ENCODE data around the gene ADGRL1. TPM values are rescaled to one million over a fixed set of nuclear protein-coding genes. Genes with fewer than 3 reads are reported as not detected.
"Not testable (repeated sequence)": the region's sequence is repeated elsewhere in the genome, so short reads cannot be mapped to it uniquely, and the experiment has no call there.

ADGRL1 gene
- total RNA-seq, 2 experiments from 2014 or later, result 22.2 to 23.9 TPM

DNA sequence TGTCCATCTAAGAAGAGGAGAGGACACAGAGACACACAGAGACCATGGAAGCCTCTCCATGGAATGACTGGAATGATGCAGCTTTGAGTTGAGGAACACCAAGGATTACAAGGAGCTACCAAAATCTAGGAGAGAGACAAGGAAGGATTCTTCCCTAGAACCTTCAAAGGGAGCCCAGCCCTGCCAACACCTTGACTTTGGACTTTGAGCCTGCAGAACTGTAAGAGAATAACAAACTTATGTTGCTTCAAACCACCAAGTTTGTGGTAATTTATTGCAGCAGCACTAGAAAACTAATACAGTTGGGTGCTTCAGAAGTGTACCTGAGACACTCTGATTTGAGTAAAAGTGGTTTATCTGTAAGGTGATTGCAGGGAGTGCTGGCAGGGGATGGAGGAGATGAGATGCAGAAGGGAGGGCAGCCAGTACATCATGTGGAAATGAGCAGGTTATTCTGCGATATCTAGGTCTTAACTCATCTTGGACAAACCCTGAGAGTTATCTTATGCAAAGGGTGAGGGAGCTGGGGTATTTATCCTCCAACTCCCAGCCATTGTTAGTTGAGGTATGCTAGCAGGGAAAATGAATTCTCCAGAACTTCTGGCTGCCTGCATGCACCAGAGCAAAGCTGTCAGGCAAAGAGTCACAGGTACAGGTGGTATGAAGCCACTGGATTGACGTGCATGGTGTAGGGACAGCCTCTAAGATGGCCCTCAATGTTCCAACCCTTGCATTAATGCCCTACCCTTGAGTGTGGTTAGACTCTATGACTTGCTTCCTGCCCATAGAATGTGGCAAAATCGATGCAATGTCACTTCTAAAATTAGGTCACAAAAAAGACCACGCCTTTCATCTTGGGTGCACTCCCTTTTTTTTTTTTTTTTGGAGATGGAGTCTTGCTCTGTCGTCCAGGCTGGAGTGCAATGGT is 31.3 kb upstream of the ADGRL1 start:
- Mint-ChIP-seq H3K27me3 (no peaks in the 10 kb centered on the region), H3K36me3 (ENCODE audit: low read depth) (no peaks in the 10 kb centered on the region), H3K4me3 (no peak overlapping the region), H3K4me1 (ENCODE audit: low read depth) (no peaks in the 10 kb centered on the region), H3K9me3 (no peaks in the 10 kb centered on the region), H3K27ac (no peak overlapping the region)
- H3K4me3 ChIP-seq (ENCODE audit: low read length), result no peak overlapping the region
- ChIA-PET CTCF (interaction anchor here (0.7 to 1.0 kb wide), 2 partner anchors 20 to 169 kb away, joined by 3 read pairs; no protein-coding TSS in a partner anchor), POLR2A (no interaction called here)
- H3K36me3 ChIP-seq (ENCODE audit: insufficient read depth, low read length), result no peaks in the 10 kb centered on the region
- no peak overlapping the region for H3K27ac ChIP-seq (ENCODE audit: low read depth in 1 of 2, low read length in 2 of 2)
- peaks cover 3 to 4% of the 10 kb centered on the region in 2 experiments for H3K9me3 ChIP-seq (ENCODE audit: control insufficient read depth in 1 of 2, insufficient read depth in 1 of 2, low read length in 2 of 2)
- H3K4me1 ChIP-seq (ENCODE audit: insufficient read depth, low read length), result peaks cover 8% of the 10 kb centered on the region
- intact Hi-C loops (cut with DNase I, micrococcal nuclease), result no loop called here
- TF ChIP-seq, protein P1, sequence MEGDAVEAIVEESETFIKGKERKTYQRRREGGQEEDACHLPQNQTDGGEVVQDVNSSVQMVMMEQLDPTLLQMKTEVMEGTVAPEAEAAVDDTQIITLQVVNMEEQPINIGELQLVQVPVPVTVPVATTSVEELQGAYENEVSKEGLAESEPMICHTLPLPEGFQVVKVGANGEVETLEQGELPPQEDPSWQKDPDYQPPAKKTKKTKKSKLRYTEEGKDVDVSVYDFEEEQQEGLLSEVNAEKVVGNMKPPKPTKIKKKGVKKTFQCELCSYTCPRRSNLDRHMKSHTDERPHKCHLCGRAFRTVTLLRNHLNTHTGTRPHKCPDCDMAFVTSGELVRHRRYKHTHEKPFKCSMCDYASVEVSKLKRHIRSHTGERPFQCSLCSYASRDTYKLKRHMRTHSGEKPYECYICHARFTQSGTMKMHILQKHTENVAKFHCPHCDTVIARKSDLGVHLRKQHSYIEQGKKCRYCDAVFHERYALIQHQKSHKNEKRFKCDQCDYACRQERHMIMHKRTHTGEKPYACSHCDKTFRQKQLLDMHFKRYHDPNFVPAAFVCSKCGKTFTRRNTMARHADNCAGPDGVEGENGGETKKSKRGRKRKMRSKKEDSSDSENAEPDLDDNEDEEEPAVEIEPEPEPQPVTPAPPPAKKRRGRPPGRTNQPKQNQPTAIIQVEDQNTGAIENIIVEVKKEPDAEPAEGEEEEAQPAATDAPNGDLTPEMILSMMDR (IDR thresholded peaks at IDR 0.05), result no peak
- no peaks in the 10 kb centered on the region for H3K27me3 ChIP-seq (ENCODE audit: control insufficient read depth in 1 of 2, insufficient read depth in 2 of 2, low read length in 2 of 2)
- DNase-seq (peak in 2 of 14 experiments; percentile 38 to 41), ATAC-seq (ENCODE audit: poor library complexity) (peak; percentile 78)

DNA sequence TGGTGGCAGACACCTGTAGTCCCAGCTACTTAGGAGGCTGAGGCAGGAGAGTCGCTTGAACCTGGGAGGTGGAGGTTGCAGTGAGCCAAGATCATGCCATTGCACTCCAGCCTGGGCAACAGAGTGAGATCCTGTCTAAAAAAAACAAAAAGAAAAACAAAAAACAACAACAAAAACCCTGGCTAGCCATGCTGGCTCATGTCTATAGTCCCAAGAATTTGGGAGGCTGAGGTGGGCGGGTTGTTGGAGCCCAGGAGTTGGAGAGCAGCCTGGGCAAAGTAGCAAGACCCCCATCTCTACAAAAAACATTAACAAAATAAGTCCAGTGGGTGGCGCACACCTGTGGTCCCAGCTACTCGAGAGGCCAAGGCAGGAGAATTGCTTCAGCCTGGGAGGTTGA is 27.0 kb upstream of the ADGRL1 start:
- CTCF ChIA-PET; ATAC-seq (ENCODE audit: poor library complexity); H3K4me3 ChIP-seq (ENCODE audit: low read length); H3K27me3 ChIP-seq (ENCODE audit: control insufficient read depth in 1 of 2, insufficient read depth in 2 of 2, low read length in 2 of 2); H3K27ac ChIP-seq (ENCODE audit: low read depth in 1 of 2, low read length in 2 of 2); H3K4me1 Mint-ChIP-seq (ENCODE audit: low read depth); DNase-seq; H3K27me3 Mint-ChIP-seq; intact Hi-C loops (cut with DNase I, micrococcal nuclease); H3K9me3 ChIP-seq (ENCODE audit: control insufficient read depth in 1 of 2, insufficient read depth in 1 of 2, low read length in 2 of 2); H3K36me3 Mint-ChIP-seq (ENCODE audit: low read depth); H3K36me3 ChIP-seq (ENCODE audit: insufficient read depth, low read length); H3K4me3 Mint-ChIP-seq; POLR2A ChIA-PET; H3K27ac Mint-ChIP-seq; H3K9me3 Mint-ChIP-seq: not testable (repeated sequence)
- peaks cover 17% of the 10 kb centered on the region for H3K4me1 ChIP-seq (ENCODE audit: insufficient read depth, low read length)

DNA sequence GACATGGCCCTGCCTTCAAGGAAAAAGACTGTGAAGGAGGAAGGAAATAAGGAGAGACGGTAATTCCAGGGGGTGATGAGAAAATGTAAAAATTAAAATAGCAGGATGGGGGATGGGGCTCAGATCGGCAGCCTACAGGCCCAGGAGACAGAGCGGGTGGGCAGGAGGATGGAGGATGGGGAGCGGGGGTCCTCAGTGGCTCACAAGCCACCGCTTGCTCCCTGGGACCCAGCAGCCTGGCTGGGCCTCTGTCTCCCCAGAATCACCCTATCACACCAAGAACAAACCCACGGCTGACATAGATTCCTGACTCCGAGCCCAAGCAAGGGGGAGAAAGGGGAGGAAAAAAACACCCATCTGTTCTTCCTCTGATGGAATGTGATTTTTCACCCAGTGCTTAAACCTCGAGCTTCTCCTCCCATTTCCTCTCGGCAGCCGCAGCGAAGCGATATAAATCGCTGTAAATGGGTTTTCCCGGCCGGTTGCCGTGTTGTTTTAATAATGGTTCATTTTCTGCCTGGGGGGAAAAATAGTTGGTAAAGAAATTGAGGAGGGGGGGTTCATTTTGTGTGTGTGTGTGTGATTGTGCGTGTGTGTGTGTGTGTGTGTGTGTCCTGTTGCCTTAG is 22.6 kb upstream of the ADGRL1 start:
- H3K4me3 ChIP-seq (ENCODE audit: low read length), result not testable (repeated sequence)
- peak overlapping the region; percentile 23 for H3K4me3 Mint-ChIP-seq

DNA sequence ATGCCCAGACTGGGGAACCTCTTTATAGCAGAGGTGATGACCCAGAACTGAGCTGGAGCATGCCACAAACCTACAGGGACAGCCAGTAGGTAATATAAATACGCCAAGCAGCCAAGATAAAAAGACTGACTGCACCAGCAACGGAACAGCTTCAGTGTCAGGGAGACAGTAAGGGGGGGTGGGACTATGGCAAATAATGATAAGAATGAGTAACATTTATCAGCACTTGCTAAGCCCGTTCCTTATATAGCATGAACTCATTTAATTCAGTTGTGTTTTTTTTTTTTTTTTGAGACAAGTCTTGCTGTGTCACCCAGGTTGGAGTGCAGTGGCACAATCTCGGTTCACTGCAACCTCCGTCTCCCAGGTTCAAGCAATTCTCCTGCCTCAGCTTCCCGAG is 20.5 kb upstream of the ADGRL1 start:
- intact Hi-C loops (cut with DNase I, micrococcal nuclease); H3K27ac ChIP-seq (ENCODE audit: low read depth in 1 of 2, low read length in 2 of 2); H3K4me3 Mint-ChIP-seq; H3K9me3 Mint-ChIP-seq; H3K36me3 Mint-ChIP-seq (ENCODE audit: low read depth); H3K36me3 ChIP-seq (ENCODE audit: insufficient read depth, low read length); H3K27me3 ChIP-seq (ENCODE audit: control insufficient read depth in 1 of 2, insufficient read depth in 2 of 2, low read length in 2 of 2); H3K4me3 ChIP-seq (ENCODE audit: low read length); DNase-seq; POLR2A ChIA-PET; H3K9me3 ChIP-seq (ENCODE audit: control insufficient read depth in 1 of 2, insufficient read depth in 1 of 2, low read length in 2 of 2); H3K27ac Mint-ChIP-seq; ATAC-seq (ENCODE audit: poor library complexity); H3K27me3 Mint-ChIP-seq: not testable (repeated sequence)
- H3K4me1 Mint-ChIP-seq (ENCODE audit: low read depth), result peaks cover 14% of the 10 kb centered on the region
- CTCF ChIA-PET, result interaction anchor here (0.7 kb wide), 1 partner anchor 122 kb away, joined by 5 read pairs; no protein-coding TSS in a partner anchor
- peaks cover 13% of the 10 kb centered on the region for H3K4me1 ChIP-seq (ENCODE audit: insufficient read depth, low read length)

More for the DNA sequence above, 22.6 kb upstream of the ADGRL1 start:
- H3K36me3 Mint-ChIP-seq (ENCODE audit: low read depth); H3K27me3 ChIP-seq (ENCODE audit: control insufficient read depth in 1 of 2, insufficient read depth in 2 of 2, low read length in 2 of 2); intact Hi-C loops (cut with DNase I, micrococcal nuclease); H3K9me3 ChIP-seq (ENCODE audit: control insufficient read depth in 1 of 2, insufficient read depth in 1 of 2, low read length in 2 of 2); H3K27ac ChIP-seq (ENCODE audit: low read depth in 1 of 2, low read length in 2 of 2); H3K4me1 ChIP-seq (ENCODE audit: insufficient read depth, low read length); POLR2A ChIA-PET; ATAC-seq (ENCODE audit: poor library complexity); H3K36me3 ChIP-seq (ENCODE audit: insufficient read depth, low read length); H3K27me3 Mint-ChIP-seq; H3K27ac Mint-ChIP-seq; CTCF ChIA-PET; H3K9me3 Mint-ChIP-seq: not testable (repeated sequence)
- peaks cover 12% of the 10 kb centered on the region for H3K4me1 Mint-ChIP-seq (ENCODE audit: low read depth)
- DNase-seq, result peak in 1 of 14 experiments; percentile 17

Measured in CD4-positive, alpha-beta T cell (primary cell).